T47D (cell line): ENCODE data around the gene CLDN2.

Experiments used
- DNase-seq, 2 experiments: peaks; one replicate each; pipeline versions ENCODE4 v3.0.0 to v3.0.0-alpha.2; 2011 to 2012; ENCODE audit warnings: low read depth in 1 of 2, low spot score in 1 of 2
- JUND ChIP-seq: IDR thresholded peaks from 2 replicates; pipeline ENCODE4 v1.6.1; 2012; ENCODE audit warnings: low read depth
- in situ Hi-C: cut with HindIII; loops from 2 replicates; pipeline ENCODE4 v1.10.0; 2016; ENCODE audit warnings: low sequenced_read_pairs, low pct_unique_long_range_greater_than_20kb

The CLDN2 gene

DNA sequence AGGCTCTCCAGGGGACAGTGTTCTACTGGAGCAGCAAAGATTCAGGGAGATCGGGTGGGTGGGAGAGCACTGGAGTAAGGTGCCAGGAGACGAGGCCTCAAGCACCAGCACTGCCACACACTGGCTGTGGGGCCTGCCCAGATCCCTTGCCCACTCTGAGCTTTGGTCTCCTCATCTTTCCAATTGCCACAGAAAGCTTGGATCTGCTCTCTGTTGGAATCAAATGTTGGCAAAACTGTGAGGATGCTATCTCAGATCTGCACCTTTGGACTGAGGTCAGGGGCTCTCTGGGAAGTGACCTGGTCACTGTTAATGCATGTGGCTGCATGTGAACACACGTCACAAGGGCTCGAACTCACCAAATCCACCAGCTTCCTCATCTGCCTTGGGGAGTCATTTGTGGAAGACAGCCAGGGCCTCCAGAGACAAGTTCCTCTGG is 18.4 kb upstream of the CLDN2 start:
- no peak for TF ChIP-seq JUND
- in situ Hi-C loops = no loop called here

DNA sequence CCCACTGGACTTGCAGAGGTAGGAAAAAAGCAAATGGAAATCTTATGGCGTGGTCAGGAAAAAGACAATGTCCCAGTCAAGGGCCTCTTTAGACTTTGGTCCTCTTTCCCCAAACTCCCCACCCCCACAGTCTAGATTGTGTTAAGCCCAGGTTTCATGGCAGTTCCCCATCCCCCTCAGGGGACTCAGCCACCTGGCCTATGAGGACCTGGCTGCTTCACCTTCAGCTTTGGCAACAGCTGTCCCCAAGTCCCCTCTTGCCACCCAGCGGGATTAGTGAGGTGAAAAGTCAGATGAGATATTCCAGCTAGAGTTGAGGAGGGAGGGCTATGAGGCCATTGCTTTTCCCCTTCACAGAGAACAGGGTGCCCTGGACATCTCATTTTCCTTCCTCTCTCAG is 17.5 kb upstream of the CLDN2 start:
- DNase-seq = no peak
- TF ChIP-seq JUND = no peak
- in situ Hi-C loops = no loop called here

More for the DNA sequence above, 18.4 kb upstream of the CLDN2 start:
- DNase-seq = no peak

DNA sequence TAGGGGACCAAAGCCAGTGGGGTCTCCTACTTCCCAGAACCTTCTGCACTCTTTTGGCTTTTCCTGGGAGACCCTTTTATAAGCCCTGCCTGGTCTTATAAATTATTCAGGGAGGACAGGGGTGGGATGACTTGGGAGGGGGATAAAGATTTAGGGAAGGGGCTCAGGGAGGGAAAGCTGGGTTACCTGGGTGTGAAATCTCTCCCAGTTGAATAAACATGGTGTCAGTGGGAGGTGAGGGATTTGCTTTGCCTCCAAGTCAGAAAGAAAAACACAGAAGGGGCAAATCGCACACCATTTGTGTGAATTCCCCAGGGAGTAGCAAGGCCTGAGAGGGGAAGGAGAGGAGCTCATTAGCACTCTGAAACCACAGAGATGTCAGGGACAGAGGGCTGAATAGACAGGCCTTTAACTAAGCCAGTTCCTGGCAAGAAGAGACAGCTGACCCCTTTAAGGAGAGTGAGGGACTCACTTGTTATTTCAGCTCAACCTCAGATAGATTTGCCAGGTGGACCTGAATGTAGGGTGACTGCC is 16.8 kb upstream of the CLDN2 start, which contains the start of gene RIPPLY1:
Gene RIPPLY1, minus strand, starts transcription at position 51 of the 534 bp plus-strand sequence. CDS start 54 bp downstream, outside the sequence.
- no peak for TF ChIP-seq JUND
- no peak for DNase-seq
- in situ Hi-C loops = no loop called here

DNA sequence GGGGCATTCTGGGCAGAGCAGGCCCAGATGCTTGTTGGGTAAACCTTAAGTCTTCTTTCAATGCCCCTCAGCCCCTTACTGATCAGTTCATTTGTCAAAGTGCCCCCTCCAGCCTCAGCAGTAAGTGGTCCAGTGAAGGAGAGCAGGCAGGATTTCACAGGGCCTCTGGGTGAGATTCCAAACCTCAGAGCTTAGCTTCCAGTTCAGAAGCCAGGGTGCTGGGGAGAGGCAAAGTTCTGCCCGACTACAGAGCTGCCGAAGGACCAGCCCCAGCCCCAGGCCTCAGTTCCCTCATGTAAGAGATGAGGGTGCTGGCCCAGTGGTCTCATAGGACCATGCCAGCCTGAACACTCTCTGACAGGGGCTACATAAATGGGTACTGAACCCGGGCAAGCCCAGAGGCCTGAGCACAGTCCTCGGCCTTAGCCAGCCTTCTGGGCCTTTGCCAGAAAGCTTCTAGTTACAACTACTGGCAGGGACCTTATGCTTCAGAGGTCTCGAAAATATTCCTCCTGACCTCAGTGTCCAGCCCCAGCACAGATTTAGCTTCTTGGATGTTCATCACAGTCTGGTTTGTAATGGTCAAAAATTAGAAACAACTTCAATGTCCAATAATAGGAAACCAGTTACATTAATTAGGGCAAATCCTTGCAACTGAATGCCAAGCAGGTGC is 16.2 kb upstream of the CLDN2 start:
- TF ChIP-seq JUND = no peak
- DNase-seq = no peak
- in situ Hi-C loops = no loop called here

DNA sequence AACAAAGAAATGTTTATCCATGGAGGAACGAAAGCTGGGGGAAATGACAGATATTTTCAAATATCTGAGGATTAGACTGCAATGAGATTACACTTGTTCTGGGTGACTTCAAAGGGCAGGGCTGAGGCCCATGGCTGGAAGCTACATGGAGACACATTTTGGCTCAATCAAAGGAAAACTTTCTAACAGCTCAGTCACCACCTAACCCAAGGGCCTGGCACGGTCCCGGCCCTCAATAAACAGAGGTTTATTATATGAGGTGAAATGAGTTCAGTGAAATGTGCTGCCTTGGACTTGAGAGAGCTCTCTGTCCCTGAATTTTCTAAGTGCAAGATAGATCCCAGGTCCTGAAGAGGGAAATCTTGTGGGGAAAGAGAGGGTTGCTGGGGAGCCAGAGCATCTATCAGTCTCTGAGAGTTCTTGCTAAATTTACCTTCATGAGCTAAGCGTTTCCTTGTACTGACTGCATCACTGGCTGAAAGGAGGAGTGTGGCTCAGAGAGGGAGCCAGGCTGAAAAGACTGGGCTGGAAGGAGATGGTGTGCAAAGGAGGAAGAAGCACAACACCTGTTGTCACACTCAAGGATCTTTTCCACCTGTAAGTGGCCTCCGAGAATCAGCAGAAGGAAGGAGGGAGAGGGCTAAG is 15.0 kb upstream of the CLDN2 start:
- no peak for DNase-seq
- no peak for TF ChIP-seq JUND
- in situ Hi-C loops = no loop called here

DNA sequence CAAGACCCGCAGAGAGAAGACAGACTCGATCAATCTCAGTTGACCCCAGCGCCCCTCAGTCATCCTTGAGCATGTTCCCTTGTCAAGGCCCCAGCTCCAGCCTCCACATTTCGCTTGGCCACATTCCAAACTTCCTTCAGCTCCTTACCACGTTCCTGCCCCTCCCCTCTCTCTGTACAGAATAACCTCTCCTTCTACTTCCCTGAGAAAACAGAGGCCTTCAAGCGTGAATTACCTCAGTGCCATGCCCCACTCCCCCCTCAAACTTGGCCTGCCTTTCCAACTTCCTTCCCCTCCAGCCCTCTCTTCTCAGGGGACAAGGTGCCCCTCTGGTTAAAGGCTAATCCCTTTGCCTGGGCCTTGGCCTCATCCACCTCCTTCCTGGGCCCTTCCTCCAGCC is 13.8 kb upstream of the CLDN2 start:
- in situ Hi-C loops = no loop called here
- no peak for TF ChIP-seq JUND
- DNase-seq = no peak

DNA sequence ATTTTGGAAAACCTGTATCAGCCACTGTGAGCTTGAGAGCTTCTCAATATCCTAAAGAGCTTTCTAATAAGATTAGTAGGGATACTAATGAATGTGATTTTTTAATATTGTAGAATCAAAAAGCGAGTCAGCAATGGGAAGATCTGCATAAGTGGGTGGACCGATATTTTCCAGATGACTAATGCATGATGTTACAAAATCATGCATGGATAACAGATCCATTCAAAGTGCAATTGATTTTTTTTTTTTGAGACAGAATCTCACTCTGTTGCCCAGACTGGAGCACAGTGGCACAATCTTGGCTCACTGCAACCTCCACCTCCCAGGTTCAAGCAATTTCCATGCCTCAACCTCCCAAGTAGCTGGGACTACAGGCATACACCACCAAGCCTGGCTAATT is 7.3 kb upstream of the CLDN2 start:
- in situ Hi-C loops = no loop called here
- DNase-seq = no peak
- no peak for TF ChIP-seq JUND

DNA sequence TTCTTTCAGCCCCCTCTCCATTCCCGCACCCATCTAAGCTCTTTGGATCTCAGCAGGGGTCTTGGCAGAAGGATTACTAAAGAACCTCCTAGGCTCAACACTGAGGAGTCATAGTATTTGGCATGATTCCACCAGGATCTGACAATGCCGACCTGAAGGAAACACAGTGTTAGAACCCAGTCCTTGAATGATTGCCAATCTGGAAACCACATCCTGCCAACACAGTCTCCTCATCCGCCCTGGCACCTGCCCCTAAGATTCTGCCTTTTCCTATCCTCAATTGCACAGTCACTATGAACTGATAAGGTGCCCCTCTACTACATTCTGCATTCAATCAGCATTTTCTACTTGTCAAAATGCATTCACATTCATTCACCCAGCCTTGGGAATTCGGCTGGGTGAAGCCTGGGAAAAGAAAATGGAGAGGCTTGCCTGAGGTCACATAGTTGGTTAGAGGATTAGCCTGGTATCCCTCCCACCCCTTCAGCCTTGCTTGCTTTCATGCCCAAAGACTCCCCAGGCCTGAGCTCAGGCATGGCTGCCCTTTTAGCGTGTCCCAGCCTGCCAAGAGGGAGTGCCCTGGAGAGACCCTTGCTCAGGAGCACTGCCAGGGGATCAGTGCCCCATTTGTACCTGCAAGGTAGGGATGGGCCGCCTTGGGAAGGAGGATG is 2.2 kb upstream of the CLDN2 start:
- in situ Hi-C loops = no loop called here

DNA sequence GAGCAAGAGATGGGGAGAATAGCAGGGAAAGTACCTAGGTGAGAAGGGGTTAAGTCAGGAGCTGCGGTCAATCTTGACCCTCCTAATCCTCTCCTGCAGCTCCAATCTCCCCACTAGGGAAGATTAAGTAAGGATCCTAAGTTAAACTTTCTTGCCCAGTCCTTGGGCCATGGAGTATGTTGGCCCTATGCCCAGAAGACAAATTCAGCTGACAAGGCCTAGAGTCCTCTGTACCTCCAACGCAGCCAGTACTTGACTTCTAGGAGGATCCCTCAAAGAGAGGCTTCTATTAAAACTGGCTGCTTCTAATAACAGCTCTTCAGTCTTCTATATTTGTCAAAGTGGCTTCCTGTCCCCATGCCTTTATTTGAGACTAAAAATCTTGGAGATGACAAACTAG is 1.4 kb downstream of the CLDN2 start:
- DNase-seq = no peak
- no peak for TF ChIP-seq JUND
- in situ Hi-C loops = no loop called here

More for the DNA sequence above, 2.2 kb upstream of the CLDN2 start:
- DNase-seq = no peak
- no peak for TF ChIP-seq JUND

DNA sequence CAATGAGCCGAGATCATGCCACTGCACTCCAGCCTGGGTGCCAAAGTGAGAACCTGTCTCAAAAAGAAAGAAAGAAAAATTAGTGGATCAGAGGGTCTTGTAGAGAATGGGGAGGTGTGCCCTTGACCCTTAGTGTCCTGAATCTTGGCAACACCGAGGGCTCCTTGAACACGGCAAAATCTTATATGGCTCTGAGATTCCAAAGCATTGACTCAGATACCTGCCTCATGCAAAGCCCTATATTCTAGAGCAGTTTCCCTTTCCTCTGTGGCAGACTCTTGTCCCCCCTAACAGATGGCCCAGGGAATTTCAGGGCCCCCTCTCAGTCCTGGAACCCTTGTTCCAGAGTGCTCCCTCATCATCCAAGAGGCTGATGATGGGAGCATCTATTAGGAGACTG is 6.8 kb downstream of the CLDN2 start:
- no peak for DNase-seq
- in situ Hi-C loops = no loop called here
- no peak for TF ChIP-seq JUND

DNA sequence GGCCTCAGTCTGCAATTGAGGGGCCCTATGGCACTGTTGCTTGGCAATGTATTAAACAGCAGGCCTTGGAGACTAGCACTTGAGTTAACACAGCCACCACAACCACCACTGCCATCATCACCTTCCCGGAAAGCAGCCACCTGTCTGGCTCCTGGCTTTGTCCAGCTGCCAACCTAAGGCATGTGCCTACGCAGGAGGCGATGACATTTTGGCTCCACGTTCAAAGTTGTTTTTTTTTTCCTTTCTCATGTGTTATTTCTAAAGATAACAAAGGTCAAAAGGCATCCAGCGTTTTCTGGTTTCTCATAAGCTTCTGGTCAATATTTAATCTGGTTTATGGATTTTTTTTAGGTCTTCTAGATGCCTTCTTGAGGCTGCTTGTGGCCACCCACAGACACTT is 7.5 kb downstream of the CLDN2 start:
- no peak for TF ChIP-seq JUND
- in situ Hi-C loops = no loop called here
- DNase-seq = no peak

DNA sequence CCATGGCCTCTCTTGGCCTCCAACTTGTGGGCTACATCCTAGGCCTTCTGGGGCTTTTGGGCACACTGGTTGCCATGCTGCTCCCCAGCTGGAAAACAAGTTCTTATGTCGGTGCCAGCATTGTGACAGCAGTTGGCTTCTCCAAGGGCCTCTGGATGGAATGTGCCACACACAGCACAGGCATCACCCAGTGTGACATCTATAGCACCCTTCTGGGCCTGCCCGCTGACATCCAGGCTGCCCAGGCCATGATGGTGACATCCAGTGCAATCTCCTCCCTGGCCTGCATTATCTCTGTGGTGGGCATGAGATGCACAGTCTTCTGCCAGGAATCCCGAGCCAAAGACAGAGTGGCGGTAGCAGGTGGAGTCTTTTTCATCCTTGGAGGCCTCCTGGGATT is 8.0 kb downstream of the CLDN2 start:
- in situ Hi-C loops = no loop called here
- DNase-seq = no peak
- no peak for TF ChIP-seq JUND
